ENCODE data around the gene ZNF774. TPM values are rescaled to one million over a fixed set of nuclear protein-coding genes. Genes with fewer than 3 reads are reported as not detected.

The ZNF774 gene
- total and polyA plus RNA-seq, 10 of the 15 experiments (the other 5 are each of a cell fraction or from before 2014, with no cell fraction given), result 0.35 to 2.5 (median 1.7) TPM

GRCh38 chr15:90354986-90355385 lies 2.9 kb downstream of the ZNF774 start:
- no peak for FAIRE-seq
- H2AFZ ChIP-seq (ENCODE audit: control insufficient read depth, low read depth, low read length), result no peak overlapping the region
- H4K20me1 ChIP-seq (ENCODE audit: control insufficient read depth, insufficient read depth), result no peaks in the 10 kb centered on the region
- H3K27me3 ChIP-seq (replicated peaks in 1 of 2; ENCODE audit: control insufficient read depth in 2 of 2, insufficient read depth in 2 of 2, low read length in 1 of 2), result no peaks in the 10 kb centered on the region
- WGBS (ENCODE audit: insufficient coverage, insufficient replicate concordance, low lambda C conversion rate, missing lambda C conversion rate), result 79% methylated on average over 2 of the region's 2 CpGs
- H3K4me3 ChIP-seq, result no peak overlapping the region
- in situ Hi-C loops (cut with MboI), result no loop called here
- no peaks in the 10 kb centered on the region for H3K36me3 ChIP-seq (ENCODE audit: control insufficient read depth in 2 of 2, insufficient read depth in 2 of 2, low read length in 1 of 2)
- peaks cover 4% of the 10 kb centered on the region; the same call in 1 of the 2 replicates for H3K4me1 ChIP-seq (ENCODE audit: control insufficient read depth, insufficient read depth, low read length)
- SMC1A ChIA-PET (ENCODE audit: uncharacterized antibody, unreplicated experiment), result interaction anchor here (1.0 to 1.9 kb wide), 4 partner anchors 35 to 127 kb away, joined by 3 to 4 read pairs (median 4); no protein-coding TSS in a partner anchor
- intact Hi-C loops (cut with micrococcal nuclease; ENCODE audit: unreplicated experiment), result no loop called here
- TF ChIP-seq ATF7 (IDR thresholded peaks at IDR 0.05; ENCODE audit: low read depth) (no peak), TAF1 (IDR thresholded peaks at IDR 0.05; ENCODE audit: borderline replicate concordance, low read depth, low read length) (no peak), CEBPB (IDR thresholded peaks at IDR 0.05; ENCODE audit: borderline replicate concordance in 1 of 2, low read depth in 2 of 2, low read length in 2 of 2) (no peak), FOXK2 (IDR thresholded peaks at IDR 0.05) (no peak)
- POLR2A ChIA-PET, result interaction anchor here (0.6 kb wide), 1 partner anchor 27 kb away, joined by 3 read pairs; no protein-coding TSS in a partner anchor
- no peaks in the 10 kb centered on the region for H3K79me2 ChIP-seq (ENCODE audit: control insufficient read depth, insufficient read depth, low read length)
- no peak for DNase-seq (ENCODE audit: low read depth, low spot score)
- H3K27ac ChIP-seq (ENCODE audit: control insufficient read depth, insufficient read depth), result no peak overlapping the region
- CTCF ChIA-PET, result interaction anchor here (1.4 to 1.5 kb wide), 2 partner anchors 10 to 35 kb away, joined by 3 to 5 read pairs; no protein-coding TSS in a partner anchor
- H3K9ac ChIP-seq (ENCODE audit: control insufficient read depth, insufficient read depth, low read length), result no peak overlapping the region
- BruUV-seq (replicated peaks), result no TSS peak
- ATAC-seq, result no peak
- no peaks in the 10 kb centered on the region for H3K9me3 ChIP-seq (replicated peaks; ENCODE audit: control insufficient read depth, insufficient read depth, low read length)
- RAD21 ChIA-PET (ENCODE audit: unreplicated experiment), result no interaction called here
- no peak overlapping the region for H3K4me2 ChIP-seq (ENCODE audit: control insufficient read depth, insufficient read depth)

DNA sequence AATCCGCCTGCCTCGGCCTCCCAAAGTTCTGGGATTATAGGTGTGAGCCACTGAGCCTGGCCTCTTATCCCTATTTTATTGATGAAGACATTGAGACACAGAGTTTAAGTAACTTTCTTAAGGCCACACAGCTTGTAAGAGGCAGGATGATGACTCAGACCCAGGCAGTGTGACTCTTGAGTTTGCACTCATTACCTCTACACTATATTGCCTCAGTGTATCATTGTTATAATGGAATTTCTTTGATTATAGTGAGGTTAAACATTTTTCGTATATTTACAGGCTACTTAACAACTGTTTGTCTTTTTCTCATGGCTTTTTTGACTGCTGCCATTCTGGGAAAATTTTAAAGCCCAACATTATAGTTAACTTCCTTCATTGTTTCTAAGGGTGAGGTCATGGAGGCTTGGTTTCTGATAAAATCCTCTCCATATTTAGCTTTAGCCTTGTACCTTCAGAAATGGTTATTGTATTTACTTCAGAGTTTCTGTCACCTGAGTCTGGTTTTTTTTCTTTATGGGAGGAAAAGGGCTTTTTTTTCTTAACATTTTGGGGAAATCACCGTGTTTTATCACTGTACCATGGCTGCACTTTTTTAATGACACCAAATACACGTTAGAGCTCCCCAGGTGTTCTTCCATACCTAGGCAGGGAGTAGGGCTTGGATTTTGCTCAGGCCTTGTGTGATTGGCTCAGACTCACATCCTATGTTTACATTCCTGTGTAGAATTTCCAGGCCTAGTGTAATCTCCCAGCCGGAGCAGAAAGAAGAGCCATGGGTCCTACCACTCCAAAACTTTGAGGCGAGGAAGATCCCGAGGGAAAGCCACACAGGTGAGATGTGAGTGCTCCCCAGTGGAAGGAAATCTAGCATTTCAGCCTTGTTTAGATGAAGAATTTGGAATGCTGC lies 6.3 kb downstream of the ZNF774 start:
- no peak overlapping the region for H3K27ac ChIP-seq (ENCODE audit: control insufficient read depth, insufficient read depth)
- no peaks in the 10 kb centered on the region for H3K27me3 ChIP-seq (replicated peaks in 1 of 2; ENCODE audit: control insufficient read depth in 2 of 2, insufficient read depth in 2 of 2, low read length in 1 of 2)
- H3K79me2 ChIP-seq (ENCODE audit: control insufficient read depth, insufficient read depth, low read length), result no peaks in the 10 kb centered on the region
- no peak overlapping the region for H2AFZ ChIP-seq (ENCODE audit: control insufficient read depth, low read depth, low read length)
- intact Hi-C loops (cut with micrococcal nuclease; ENCODE audit: unreplicated experiment) (no loop called here), in situ Hi-C loops (cut with MboI) (no loop called here)
- no peak overlapping the region for H3K4me2 ChIP-seq (ENCODE audit: control insufficient read depth, insufficient read depth)
- H3K4me3 ChIP-seq, result no peak overlapping the region
- POLR2A ChIA-PET, result interaction anchor here (0.6 to 0.7 kb wide), 3 partner anchors 30 to 524 kb away, joined by 3 to 5 read pairs (median 4); no protein-coding TSS in a partner anchor
- H3K9ac ChIP-seq (ENCODE audit: control insufficient read depth, insufficient read depth, low read length), result no peak overlapping the region
- BruUV-seq (replicated peaks), result no TSS peak
- no peaks in the 10 kb centered on the region for H3K36me3 ChIP-seq (ENCODE audit: control insufficient read depth in 2 of 2, insufficient read depth in 2 of 2, low read length in 1 of 2)
- WGBS (ENCODE audit: insufficient coverage, insufficient replicate concordance, low lambda C conversion rate, missing lambda C conversion rate), result 83% methylated on average over 8 of the region's 8 CpGs
- no peaks in the 10 kb centered on the region for H4K20me1 ChIP-seq (ENCODE audit: control insufficient read depth, insufficient read depth)
- no peaks in the 10 kb centered on the region for H3K4me1 ChIP-seq (ENCODE audit: control insufficient read depth, insufficient read depth, low read length)
- DNase-seq (ENCODE audit: low read depth, low spot score), result no peak
- RAD21 ChIA-PET (ENCODE audit: unreplicated experiment), result no interaction called here
- H3K9me3 ChIP-seq (replicated peaks; ENCODE audit: control insufficient read depth, insufficient read depth, low read length), result no peaks in the 10 kb centered on the region
- SMC1A ChIA-PET (ENCODE audit: uncharacterized antibody, unreplicated experiment), result interaction anchor here (0.7 to 1.0 kb wide), 2 partner anchors 102 to 124 kb away, joined by 3 to 4 read pairs; no protein-coding TSS in a partner anchor
- CTCF ChIA-PET, result interaction anchor here (0.5 to 1.5 kb wide), 5 partner anchors 38 to 124 kb away, joined by 3 to 4 read pairs (median 3); no protein-coding TSS in a partner anchor
- TF ChIP-seq PAX8 (IDR thresholded peaks at IDR 0.05) (no peak), RFX5 (IDR thresholded peaks at IDR 0.05; ENCODE audit: low read depth, low read length) (no peak), HCFC1 (IDR thresholded peaks at IDR 0.05; ENCODE audit: low read length) (no peak), ESRRA (IDR thresholded peaks at IDR 0.05; ENCODE audit: low read length) (no peak), ZNF217 (IDR thresholded peaks at IDR 0.05) (no peak), BRCA1 (IDR thresholded peaks at IDR 0.05; ENCODE audit: low read depth, low read length) (no peak), HDAC6 (IDR thresholded peaks at IDR 0.05; ENCODE audit: unreplicated experiment) (no peak)
- ATAC-seq, result no peak
- FAIRE-seq, result no peak
